Adipose tissue (tissue), 3 donors: Measurements from ENCODE around the gene RIPOR3. TPM values are rescaled to one million over a fixed set of nuclear protein-coding genes. Genes with fewer than 3 reads are reported as not detected.
"Not testable (repeated sequence)": the region's sequence is repeated elsewhere in the genome, so short reads cannot be mapped to it uniquely, and the experiment has no call there.

Experiments
- H3K27ac ChIP-seq: one replicate; pipeline ENCODE4 v1.5.1; 2013; ENCODE audit warnings: low read depth, low read length
- WGBS, 3 donors: extraction: QIAGEN DNeasy Blood & Tissue Kit; methylation state at CpG; one replicate each; pipeline ENCODE4 v1.1.7; 2013; 5-methylcytosine and 5-hydroxymethylcytosine counted together
- polyA plus RNA-seq, 3 donors: library from polyadenylated mRNA; stranded (reverse); fragments of 200-250 nt; gene quantifications; one replicate each; pipeline ENCODE4 v1.2.3, GENCODE V29; 2013
- donor health status: healthy with polysubstance abuse.
- donor health status: Bipolar disorder and iron deficiency.
- donor health status: healthy.

The RIPOR3 gene
- polyA plus RNA-seq, 3 donors: 5.3 to 42.7 (median 23.7) TPM

- H3K27ac ChIP-seq: no peak overlapping the region
- 66 to 80% (median 76%) methylated on average over 5 of the region's 5 CpGs for WGBS, 3 donors
These were observed 18.3 kb upstream of the RIPOR3 start for GRCh38 chr20:50709636-50709973.

- WGBS, 3 donors: 41 to 75% (median 69%) methylated on average over 8 of the region's 8 CpGs
- H3K27ac ChIP-seq: no peak overlapping the region
These were observed 17.7 kb upstream of the RIPOR3 start for GRCh38 chr20:50708845-50709635.

- no peak overlapping the region for H3K27ac ChIP-seq
- WGBS, 3 donors: 88 to 100% (median 97%) methylated on average over 1 of the region's 1 CpG
These were observed 13.6 kb upstream of the RIPOR3 start for GRCh38 chr20:50704971-50705370.

GRCh38 chr20:50704514-50704913 is 13.2 kb upstream of the RIPOR3 start:
- H3K27ac ChIP-seq: no peak overlapping the region
- 57 to 87% (median 86%) methylated on average over 4 of the region's 4 CpGs for whole genome bisulfite sequencing, 3 donors

GRCh38 chr20:50703651-50704438 is 12.5 kb upstream of the RIPOR3 start:
- not testable (repeated sequence) for H3K27ac ChIP-seq
- whole genome bisulfite sequencing, 3 donors: 82 to 86% (median 84%) methylated on average over 9 of the region's 9 CpGs

GRCh38 chr20:50701041-50701963 is 10.0 kb upstream of the RIPOR3 start:
- 83% methylated on average over 11 of the region's 11 CpGs for WGBS, 3 donors

GRCh38 chr20:50699688-50700087 is 8.3 kb upstream of the RIPOR3 start:
- WGBS, 3 donors: 89 to 96% (median 92%) methylated on average over 5 of the region's 5 CpGs
- H3K27ac ChIP-seq: no peak overlapping the region

More at GRCh38 chr20:50701041-50701963, 10.0 kb upstream of the RIPOR3 start:
- no peak overlapping the region for H3K27ac ChIP-seq

- WGBS, 3 donors: 94 to 95% (median 94%) methylated on average over 7 of the region's 7 CpGs
- not testable (repeated sequence) for H3K27ac ChIP-seq
These were observed 6.9 kb upstream of the RIPOR3 start for GRCh38 chr20:50698255-50698654.

- WGBS, 3 donors: 65 to 80% (median 68%) methylated on average over 9 of the region's 9 CpGs
- no peak overlapping the region for H3K27ac ChIP-seq
These were observed 4.0 kb upstream of the RIPOR3 start for GRCh38 chr20:50695135-50695872.

GRCh38 chr20:50694379-50695134 is 3.2 kb upstream of the RIPOR3 start:
- H3K27ac ChIP-seq: no peak overlapping the region
- 60 to 82% (median 69%) methylated on average over 9 of the region's 9 CpGs for WGBS, 3 donors

- no peak overlapping the region for H3K27ac ChIP-seq
- 82 to 100% (median 84%) methylated on average over 1 of the region's 1 CpG for WGBS, 3 donors
These were observed 1.7 kb upstream of the RIPOR3 start for GRCh38 chr20:50693001-50693400.

GRCh38 chr20:50692552-50692933 is 1.2 kb upstream of the RIPOR3 start:
- H3K27ac ChIP-seq: no peak overlapping the region
- 66 to 89% (median 88%) methylated on average over 2 of the region's 2 CpGs for WGBS, 3 donors

GRCh38 chr20:50691573-50692551 is 520 bp upstream of the RIPOR3 start:
- H3K27ac ChIP-seq: no peak overlapping the region
- WGBS, 3 donors: 27 to 66% (median 33%) methylated on average over 21 to 23 of the region's 23 CpGs

GRCh38 chr20:50689864-50690649 is 1.3 kb downstream of the RIPOR3 start:
- no peak overlapping the region for H3K27ac ChIP-seq
- 17 to 27% (median 20%) methylated on average over 10 of the region's 10 CpGs for WGBS, 3 donors

GRCh38 chr20:50688256-50688975 is 2.9 kb downstream of the RIPOR3 start:
- WGBS, 3 donors: 88 to 96% (median 89%) methylated on average over 8 of the region's 8 CpGs
- H3K27ac ChIP-seq: no peak overlapping the region
